WERI-Rb-1 (cell line): Measurements from ENCODE around the gene AGPAT2.
"Not testable (repeated sequence)": the region's sequence is repeated elsewhere in the genome, so short reads cannot be mapped to it uniquely, and the experiment has no call there.

Experiments used
- DNase-seq: peaks from one replicate; pipeline ENCODE4 v3.0.0-alpha.2; 2020
- H3K27ac ChIP-seq: fragments of 250-450 bp; sonication (Bioruptor Pico); 2 replicates; pipeline ENCODE4 v1.5.1; 2020; ENCODE audit warnings: mild to moderate bottlenecking, moderate library complexity
- H3K27me3 ChIP-seq: fragments of 250-450 bp; sonication (Bioruptor Pico); 2 replicates; pipeline ENCODE4 v1.5.1; 2021; ENCODE audit warnings: mild to moderate bottlenecking, low read depth, moderate library complexity; ENCODE audit not compliant: insufficient read depth, severe bottlenecking
- H3K36me3 ChIP-seq: fragments of 250-450 bp; sonication (Bioruptor Pico); 2 replicates; pipeline ENCODE4 v1.5.1; 2020; ENCODE audit warnings: mild to moderate bottlenecking, moderate library complexity
- H3K4me3 ChIP-seq: 2 replicates; pipeline ENCODE4 v1.5.1; 2011; ENCODE audit warnings: low read depth, mild to moderate bottlenecking, control low read depth, low read length
- H3K9me3 ChIP-seq: fragments of 250-450 bp; sonication (Bioruptor Pico); 2 replicates; pipeline ENCODE4 v1.5.1; 2021; ENCODE audit warnings: mild to moderate bottlenecking, moderate library complexity; ENCODE audit not compliant: severe bottlenecking
- CTCF ChIP-seq: IDR thresholded peaks from 2 replicates; pipeline ENCODE4 v1.5.1; 2011; ENCODE audit warnings: low read depth, mild to moderate bottlenecking, control low read depth, inconsistent platforms, low read length

AGPAT2 gene

GRCh38 chr9:136643596-136644342, 43.5 kb downstream of the AGPAT2 start:
- Histone ChIP-seq H3K27me3 (no peaks in the 10 kb centered on the region), H3K27ac (no peak overlapping the region), H3K4me3 (peak overlapping the region; percentile 35), H3K36me3 (no peaks in the 10 kb centered on the region), H3K9me3 (no peaks in the 10 kb centered on the region)
- DNase-seq = no peak
- no peak for TF ChIP-seq CTCF

- Histone ChIP-seq H3K4me3 (no peak overlapping the region), H3K9me3 (no peaks in the 10 kb centered on the region), H3K27me3 (no peaks in the 10 kb centered on the region), H3K36me3 (no peaks in the 10 kb centered on the region), H3K27ac (no peak overlapping the region)
- TF ChIP-seq CTCF = no peak
- no peak for DNase-seq
Measured at GRCh38 chr9:136642439-136642921, 44.8 kb downstream of the AGPAT2 start.

GRCh38 chr9:136640171-136641111, 46.8 kb downstream of the AGPAT2 start:
- no peak for DNase-seq
- Histone ChIP-seq H3K4me3 (no peak overlapping the region), H3K27me3 (no peaks in the 10 kb centered on the region), H3K36me3 (no peaks in the 10 kb centered on the region), H3K27ac (no peak overlapping the region), H3K9me3 (no peaks in the 10 kb centered on the region)
- TF ChIP-seq CTCF = no peak

- no peak overlapping the region for H3K27ac ChIP-seq
- no peaks in the 10 kb centered on the region for H3K36me3 ChIP-seq
- TF ChIP-seq CTCF = no peak
- no peaks in the 10 kb centered on the region for H3K27me3 ChIP-seq
- no peaks in the 10 kb centered on the region for H3K9me3 ChIP-seq
- no peak overlapping the region for H3K4me3 ChIP-seq
- DNase-seq = no peak
Measured at GRCh38 chr9:136634904-136635303, 52.4 kb downstream of the AGPAT2 start.

- H3K9me3 ChIP-seq, DNase-seq, H3K27ac ChIP-seq, H3K36me3 ChIP-seq, H3K4me3 ChIP-seq, H3K27me3 ChIP-seq: not testable (repeated sequence)
Measured at GRCh38 chr9:136632491-136633106, 54.7 kb downstream of the AGPAT2 start.

GRCh38 chr9:136632072-136632471, 55.2 kb downstream of the AGPAT2 start:
- not testable (repeated sequence) for DNase-seq, H3K27ac ChIP-seq, H3K27me3 ChIP-seq, H3K9me3 ChIP-seq, H3K4me3 ChIP-seq, H3K36me3 ChIP-seq
